HepG2 (cell line): ENCODE results near the gene CD2AP. TPM values are rescaled to one million over a fixed set of nuclear protein-coding genes. Genes with fewer than 3 reads are reported as not detected.

Experiments used
- ARHGAP35 ChIP-seq: sonication (generic); formaldehyde crosslinking; IDR thresholded peaks from 2 replicates; pipeline ENCODE4 v1.9.0; 2022; ENCODE audit warnings: mild to moderate bottlenecking, inconsistent platforms, moderate library complexity, missing genetic modification reagents, borderline replicate concordance
- FOXA1 ChIP-seq, 2 experiments: fragments of 450-650 bp in 1 of 2; sonication (generic) in 1 of 2; formaldehyde crosslinking in 1 of 2; IDR thresholded peaks; 2 replicates each; pipeline versions ENCODE4 v1.4.0 to v1.6.1; 2016 to 2020; ENCODE audit warnings: missing genetic modification reagents in 1 of 2
- HNF4G ChIP-seq, 2 experiments: sonication (generic) in 1 of 2; formaldehyde crosslinking in 1 of 2; IDR thresholded peaks; 2 replicates each; pipeline versions ENCODE4 v1.4.0 to v1.6.1; 2011 to 2020; ENCODE audit warnings: borderline replicate concordance in 2 of 2, low read depth in 2 of 2, mild to moderate bottlenecking in 2 of 2, low read length in 1 of 2, missing genetic modification reagents in 1 of 2, moderate library complexity in 1 of 2
- HOXD1 ChIP-seq: sonication (generic); formaldehyde crosslinking; IDR thresholded peaks from 2 replicates; pipeline ENCODE4 v1.5.0; 2020; ENCODE audit warnings: missing genetic modification reagents
- MAF1 ChIP-seq: sonication (generic); formaldehyde crosslinking; IDR thresholded peaks from 2 replicates; pipeline ENCODE4 v1.5.0; 2020; ENCODE audit warnings: missing genetic modification reagents, borderline replicate concordance
- NR1H2 ChIP-seq: sonication (generic); formaldehyde crosslinking; IDR thresholded peaks from 2 replicates; pipeline ENCODE4 v1.8.1; 2022; ENCODE audit warnings: low read depth, missing genetic modification reagents, borderline replicate concordance
- NRL ChIP-seq: sonication (generic); formaldehyde crosslinking; IDR thresholded peaks from 2 replicates; pipeline ENCODE4 v1.5.0; 2020; ENCODE audit warnings: missing genetic modification reagents, mild to moderate bottlenecking, moderate library complexity, borderline replicate concordance
- POGZ ChIP-seq: sonication (generic); formaldehyde crosslinking; IDR thresholded peaks from 2 replicates; pipeline ENCODE4 v1.4.0; 2020; ENCODE audit warnings: mild to moderate bottlenecking, missing genetic modification reagents
- RBM22 ChIP-seq: fragments of 200-400 bp; formaldehyde crosslinking; optimal IDR thresholded peaks from 2 replicates; pipeline ENCODE3; 2017; ENCODE audit warnings: mild to moderate bottlenecking, low read length, moderate library complexity
- RELA ChIP-seq: sonication (generic); formaldehyde crosslinking; IDR thresholded peaks from 2 replicates; pipeline ENCODE4 v1.4.0; 2020; ENCODE audit warnings: missing genetic modification reagents
- RFXANK ChIP-seq: IDR thresholded peaks from 2 replicates; pipeline ENCODE4 v1.6.1; 2016
- SALL1 ChIP-seq: sonication (generic); formaldehyde crosslinking; IDR thresholded peaks from 2 replicates; pipeline ENCODE4 v1.8.0; 2022; ENCODE audit warnings: mild to moderate bottlenecking, missing genetic modification reagents
- ZNF256 ChIP-seq: sonication (generic); formaldehyde crosslinking; conservative IDR thresholded peaks from 2 replicates; pipeline ENCODE4 v1.4.0; 2020; ENCODE audit warnings: missing genetic modification reagents
- ZNF331 ChIP-seq: sonication (generic); formaldehyde crosslinking; IDR thresholded peaks from 2 replicates; pipeline ENCODE4 v1.4.0; 2020; ENCODE audit warnings: missing genetic modification reagents
- ZNF558 ChIP-seq: sonication (generic); formaldehyde crosslinking; IDR thresholded peaks from 2 replicates; pipeline ENCODE4 v1.9.0; 2022; ENCODE audit warnings: mild to moderate bottlenecking, missing genetic modification reagents, borderline replicate concordance
- ZNF567 ChIP-seq: sonication (generic); formaldehyde crosslinking; IDR thresholded peaks from 2 replicates; pipeline ENCODE4 v1.8.1; 2023; ENCODE audit warnings: mild to moderate bottlenecking, missing genetic modification reagents, borderline replicate concordance
- ZNF83 ChIP-seq: sonication (generic); formaldehyde crosslinking; IDR thresholded peaks from 2 replicates; pipeline ENCODE4 v1.4.0; 2020; ENCODE audit warnings: missing genetic modification reagents, mild to moderate bottlenecking, borderline replicate concordance
- ZNF839 ChIP-seq: sonication (generic); formaldehyde crosslinking; IDR thresholded peaks from 2 replicates; pipeline ENCODE4 v1.4.0; 2020; ENCODE audit warnings: missing genetic modification reagents, mild to moderate bottlenecking, borderline replicate concordance
- ZSCAN21 ChIP-seq: sonication (generic); formaldehyde crosslinking; IDR thresholded peaks from 2 replicates; pipeline ENCODE4 v1.8.0; 2022; ENCODE audit warnings: mild to moderate bottlenecking, missing genetic modification reagents, moderate library complexity, borderline replicate concordance
- polyA plus RNA-seq, 8 experiments: library from polyadenylated mRNA; depleted of rRNA in 3 of 8; stranded (reverse) in 7 of 8; unstranded in 1 of 8; fragments of >200 nt; fragmentation: Illumina TruSeq in 4 of 8; extraction: Trizol in 4 of 8; gene quantifications; 2 replicates each; pipeline versions ENCODE4 v1.2.1 to v1.2.3, GENCODE V29; 2011 to 2016; ENCODE audit warnings: low read depth in 4 of 8, missing spikeins in 1 of 8, mixed read lengths in 1 of 8; ENCODE audit not compliant: insufficient read depth in 1 of 8
- total RNA-seq, 5 experiments: library from RNA; depleted of rRNA; stranded (reverse); fragments of >200 nt; fragmentation: Illumina TruSeq; extraction: Trizol; gene quantifications; 2 replicates each; pipeline ENCODE4 v1.2.3, GENCODE V29; 2016; ENCODE audit warnings: low read depth in 1 of 5
- TF ChIP-seq, protein P1 (sequence below): IDR thresholded peaks from 2 replicates; pipeline ENCODE4 v1.6.1; 2016; ENCODE audit warnings: low read depth, missing genetic modification reagents, missing compliant biosample characterization
- TF ChIP-seq, protein P2 (sequence below): IDR thresholded peaks from 2 replicates; pipeline ENCODE4 v1.6.1; 2016; ENCODE audit warnings: missing compliant biosample characterization, missing genetic modification reagents, borderline replicate concordance
- TF ChIP-seq, protein P3 (sequence below): sonication (generic); formaldehyde crosslinking; IDR thresholded peaks from 2 replicates; pipeline ENCODE4 v1.4.0; 2020; ENCODE audit warnings: missing genetic modification reagents
- TF ChIP-seq, protein P4 (sequence below): sonication (generic); formaldehyde crosslinking; IDR thresholded peaks from 2 replicates; pipeline ENCODE4 v1.8.0; 2022; ENCODE audit warnings: mild to moderate bottlenecking, missing genetic modification reagents, borderline replicate concordance

CD2AP gene
- total and polyA plus RNA-seq, 2 of the 13 experiments (the other 11 are each of a cell fraction or from before 2014, with no cell fraction given), result 8.6 to 31.9 TPM

DNA sequence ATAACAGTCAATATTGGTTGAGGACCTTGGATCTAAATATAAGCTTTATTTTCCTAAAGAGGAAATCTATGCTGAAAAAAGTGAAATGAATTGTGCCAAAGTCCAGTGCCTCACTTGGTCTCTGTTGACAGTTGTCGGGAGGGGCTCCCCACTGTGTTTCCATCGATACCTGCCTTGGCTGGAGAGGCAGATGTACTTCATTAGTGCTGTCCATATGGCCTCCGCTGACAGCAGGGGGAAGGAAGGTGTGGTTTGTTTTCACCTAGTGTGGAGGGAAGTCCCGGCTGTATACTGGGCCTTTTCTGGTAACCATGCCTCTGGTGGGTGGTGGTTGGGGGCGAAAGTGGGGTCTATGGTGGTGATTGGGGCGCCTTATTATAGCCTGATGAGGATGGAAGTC is 42.7 kb downstream of the CD2AP start (continued):
- TF ChIP-seq ZSCAN21 (CRISPR knock-in tag) (no peak), HOXD1 (CRISPR knock-in tag) (no peak), ZNF567 (CRISPR knock-in tag) (no peak), ZNF558 (CRISPR knock-in tag) (no peak), RELA (no peak), HNF4G (IDR thresholded peaks at IDR 0.05; ENCODE audit: borderline replicate concordance, low read depth, low read length) (peak; percentile 42; the same call in 1 of the 2 replicates), HNF4G (CRISPR knock-in tag; IDR thresholded peaks at IDR 0.05; ENCODE audit: borderline replicate concordance, low read depth) (no peak), ZNF331 (no peak), NRL (CRISPR knock-in tag) (no peak), POGZ (CRISPR knock-in tag) (peak; percentile 60), FOXA1 (IDR thresholded peaks at IDR 0.05) (no peak), FOXA1 (CRISPR knock-in tag; IDR thresholded peaks at IDR 0.05) (0 out of 2 replicates have a peak, but pooled peaks have one; percentile 15), RFXANK (CRISPR knock-in tag) (no peak), ZNF83 (CRISPR knock-in tag) (no peak), NR1H2 (CRISPR knock-in tag) (no peak), ZNF256 (CRISPR knock-in tag) (no peak), ZNF839 (CRISPR knock-in tag) (no peak), RBM22 (no peak), MAF1 (CRISPR knock-in tag) (no peak), SALL1 (CRISPR knock-in tag) (peak; percentile 45), ARHGAP35 (CRISPR knock-in tag) (no peak)
- TF ChIP-seq, protein P1, sequence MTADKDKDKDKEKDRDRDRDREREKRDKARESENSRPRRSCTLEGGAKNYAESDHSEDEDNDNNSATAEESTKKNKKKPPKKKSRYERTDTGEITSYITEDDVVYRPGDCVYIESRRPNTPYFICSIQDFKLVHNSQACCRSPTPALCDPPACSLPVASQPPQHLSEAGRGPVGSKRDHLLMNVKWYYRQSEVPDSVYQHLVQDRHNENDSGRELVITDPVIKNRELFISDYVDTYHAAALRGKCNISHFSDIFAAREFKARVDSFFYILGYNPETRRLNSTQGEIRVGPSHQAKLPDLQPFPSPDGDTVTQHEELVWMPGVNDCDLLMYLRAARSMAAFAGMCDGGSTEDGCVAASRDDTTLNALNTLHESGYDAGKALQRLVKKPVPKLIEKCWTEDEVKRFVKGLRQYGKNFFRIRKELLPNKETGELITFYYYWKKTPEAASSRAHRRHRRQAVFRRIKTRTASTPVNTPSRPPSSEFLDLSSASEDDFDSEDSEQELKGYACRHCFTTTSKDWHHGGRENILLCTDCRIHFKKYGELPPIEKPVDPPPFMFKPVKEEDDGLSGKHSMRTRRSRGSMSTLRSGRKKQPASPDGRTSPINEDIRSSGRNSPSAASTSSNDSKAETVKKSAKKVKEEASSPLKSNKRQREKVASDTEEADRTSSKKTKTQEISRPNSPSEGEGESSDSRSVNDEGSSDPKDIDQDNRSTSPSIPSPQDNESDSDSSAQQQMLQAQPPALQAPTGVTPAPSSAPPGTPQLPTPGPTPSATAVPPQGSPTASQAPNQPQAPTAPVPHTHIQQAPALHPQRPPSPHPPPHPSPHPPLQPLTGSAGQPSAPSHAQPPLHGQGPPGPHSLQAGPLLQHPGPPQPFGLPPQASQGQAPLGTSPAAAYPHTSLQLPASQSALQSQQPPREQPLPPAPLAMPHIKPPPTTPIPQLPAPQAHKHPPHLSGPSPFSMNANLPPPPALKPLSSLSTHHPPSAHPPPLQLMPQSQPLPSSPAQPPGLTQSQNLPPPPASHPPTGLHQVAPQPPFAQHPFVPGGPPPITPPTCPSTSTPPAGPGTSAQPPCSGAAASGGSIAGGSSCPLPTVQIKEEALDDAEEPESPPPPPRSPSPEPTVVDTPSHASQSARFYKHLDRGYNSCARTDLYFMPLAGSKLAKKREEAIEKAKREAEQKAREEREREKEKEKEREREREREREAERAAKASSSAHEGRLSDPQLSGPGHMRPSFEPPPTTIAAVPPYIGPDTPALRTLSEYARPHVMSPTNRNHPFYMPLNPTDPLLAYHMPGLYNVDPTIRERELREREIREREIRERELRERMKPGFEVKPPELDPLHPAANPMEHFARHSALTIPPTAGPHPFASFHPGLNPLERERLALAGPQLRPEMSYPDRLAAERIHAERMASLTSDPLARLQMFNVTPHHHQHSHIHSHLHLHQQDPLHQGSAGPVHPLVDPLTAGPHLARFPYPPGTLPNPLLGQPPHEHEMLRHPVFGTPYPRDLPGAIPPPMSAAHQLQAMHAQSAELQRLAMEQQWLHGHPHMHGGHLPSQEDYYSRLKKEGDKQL (CRISPR knock-in tag), result no peak
- TF ChIP-seq, protein P2, sequence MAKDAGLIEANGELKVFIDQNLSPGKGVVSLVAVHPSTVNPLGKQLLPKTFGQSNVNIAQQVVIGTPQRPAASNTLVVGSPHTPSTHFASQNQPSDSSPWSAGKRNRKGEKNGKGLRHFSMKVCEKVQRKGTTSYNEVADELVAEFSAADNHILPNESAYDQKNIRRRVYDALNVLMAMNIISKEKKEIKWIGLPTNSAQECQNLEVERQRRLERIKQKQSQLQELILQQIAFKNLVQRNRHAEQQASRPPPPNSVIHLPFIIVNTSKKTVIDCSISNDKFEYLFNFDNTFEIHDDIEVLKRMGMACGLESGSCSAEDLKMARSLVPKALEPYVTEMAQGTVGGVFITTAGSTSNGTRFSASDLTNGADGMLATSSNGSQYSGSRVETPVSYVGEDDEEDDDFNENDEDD (CRISPR knock-in tag), result no peak
- TF ChIP-seq, protein P3, sequence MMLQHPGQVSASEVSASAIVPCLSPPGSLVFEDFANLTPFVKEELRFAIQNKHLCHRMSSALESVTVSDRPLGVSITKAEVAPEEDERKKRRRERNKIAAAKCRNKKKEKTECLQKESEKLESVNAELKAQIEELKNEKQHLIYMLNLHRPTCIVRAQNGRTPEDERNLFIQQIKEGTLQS, result no peak
- TF ChIP-seq, protein P4, sequence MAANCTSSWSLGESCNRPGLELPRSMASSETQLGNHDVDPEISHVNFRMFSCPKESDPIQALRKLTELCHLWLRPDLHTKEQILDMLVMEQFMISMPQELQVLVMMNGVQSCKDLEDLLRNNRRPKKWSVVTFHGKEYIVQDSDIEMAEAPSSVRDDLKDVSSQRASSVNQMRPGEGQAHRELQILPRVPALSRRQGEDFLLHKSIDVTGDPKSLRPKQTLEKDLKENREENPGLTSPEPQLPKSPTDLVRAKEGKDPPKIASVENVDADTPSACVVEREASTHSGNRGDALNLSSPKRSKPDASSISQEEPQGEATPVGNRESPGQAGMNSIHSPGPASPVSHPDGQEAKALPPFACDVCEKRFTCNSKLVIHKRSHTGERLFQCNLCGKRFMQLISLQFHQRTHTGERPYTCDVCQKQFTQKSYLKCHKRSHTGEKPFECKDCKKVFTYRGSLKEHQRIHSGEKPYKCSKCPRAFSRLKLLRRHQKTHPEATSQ (CRISPR knock-in tag), result no peak
